UCSD-AML1 (cell line): Measurements from ENCODE around the gene CNTNAP2.

Source experiments
- DNase-seq: peaks from one replicate; lab custom pipeline; 2025; ENCODE audit not compliant: unreplicated experiment; lab: John Stamatoyannopoulos, UW

Gene CNTNAP2

DNA sequence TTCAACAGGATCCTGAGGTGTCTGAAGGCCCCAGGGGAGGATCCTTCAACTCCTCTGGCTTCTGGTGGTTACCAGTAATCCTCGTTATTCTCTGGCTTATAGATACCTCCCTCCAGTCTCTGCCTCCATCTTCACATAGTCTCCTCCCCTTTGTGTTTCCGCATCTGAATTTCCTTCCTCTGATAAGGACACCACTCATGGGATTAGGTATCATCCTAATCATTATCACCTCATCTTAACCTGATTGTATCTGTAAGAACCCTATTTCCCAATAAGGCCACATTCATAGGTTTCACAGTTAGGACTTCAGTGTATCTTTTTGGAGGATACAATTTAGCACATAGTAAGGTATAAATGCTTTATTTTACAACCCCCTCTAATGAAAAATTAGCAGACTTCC, 1189.2 kb downstream of the CNTNAP2 start:
- DNase-seq = no peak

DNA sequence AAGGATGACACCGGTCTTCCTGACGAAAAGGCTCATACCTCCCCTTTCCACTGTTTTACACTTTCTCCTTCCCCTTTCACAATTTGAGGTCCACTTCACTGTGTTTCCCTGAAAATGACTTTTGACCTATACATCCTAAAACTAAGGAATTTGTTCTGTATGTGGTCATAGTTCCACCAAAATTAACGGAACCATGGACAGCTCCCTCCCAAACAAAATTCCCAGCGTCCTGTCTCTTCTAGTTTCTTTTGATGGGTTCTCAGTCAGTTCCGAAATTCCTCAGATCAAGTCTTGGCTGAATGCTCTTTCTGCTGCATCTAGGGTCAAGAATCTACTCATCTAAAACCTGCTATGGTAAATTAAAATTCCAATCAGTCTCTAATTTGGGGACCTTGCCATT, 1191.9 kb downstream of the CNTNAP2 start:
- DNase-seq = no peak

DNA sequence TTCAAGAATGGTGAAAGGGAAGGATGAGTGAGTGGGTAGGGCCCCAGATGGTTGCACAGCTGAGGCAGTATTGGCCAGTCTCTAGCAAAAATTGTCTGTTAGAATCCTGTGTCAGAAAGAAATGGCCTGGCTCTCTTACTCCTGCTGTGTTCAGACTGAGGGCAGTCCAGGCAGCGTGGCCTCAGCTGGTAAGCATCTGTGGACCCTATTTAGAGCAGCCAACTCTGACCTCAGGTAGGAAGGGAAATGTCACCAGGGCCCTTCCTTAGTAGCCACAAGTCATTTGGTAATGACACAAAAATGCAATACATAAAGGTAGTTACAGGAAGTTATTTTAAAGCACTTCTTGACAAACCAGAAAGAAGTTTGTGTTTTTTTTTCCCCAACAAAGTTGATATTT, 1194.7 kb downstream of the CNTNAP2 start:
- DNase-seq = no peak

DNA sequence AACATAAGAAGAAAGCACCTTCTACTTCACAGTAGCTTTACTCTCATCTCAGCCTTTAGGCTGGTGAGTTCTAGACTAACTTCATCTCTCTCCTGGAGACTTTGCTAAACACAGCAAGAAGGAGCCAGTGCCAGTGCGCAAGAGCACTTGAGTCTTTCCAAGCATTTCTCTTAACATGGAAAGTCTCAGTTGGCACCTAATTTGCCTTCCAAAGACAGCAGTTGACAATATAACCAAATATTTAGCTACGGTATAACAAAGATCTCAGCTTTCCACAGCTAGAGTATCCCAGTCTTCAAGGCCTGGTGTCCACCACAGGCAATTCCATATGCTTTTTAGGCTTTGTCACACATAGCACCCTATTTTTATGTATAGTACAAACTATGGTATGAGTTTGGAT, 1204.9 kb downstream of the CNTNAP2 start:
- DNase-seq = no peak

DNA sequence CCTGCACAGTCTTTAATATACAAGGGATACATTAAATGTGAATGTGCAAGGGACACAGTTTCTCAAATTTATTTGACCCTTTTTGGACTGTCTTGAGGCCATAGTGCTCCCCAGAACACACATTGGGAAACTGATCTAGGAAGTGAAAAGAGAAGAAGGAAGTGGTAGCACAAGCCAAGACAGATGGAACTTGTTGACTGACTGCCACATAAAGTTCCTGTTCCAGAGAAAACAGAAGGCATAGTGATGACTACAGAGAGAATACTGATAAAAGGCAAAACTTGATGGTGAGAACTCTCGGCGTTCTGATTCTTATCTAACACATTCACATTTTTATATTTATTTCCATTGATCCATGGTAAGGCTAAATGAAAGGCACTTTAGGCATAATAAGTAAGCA, 1216.4 kb downstream of the CNTNAP2 start:
- no peak for DNase-seq

DNA sequence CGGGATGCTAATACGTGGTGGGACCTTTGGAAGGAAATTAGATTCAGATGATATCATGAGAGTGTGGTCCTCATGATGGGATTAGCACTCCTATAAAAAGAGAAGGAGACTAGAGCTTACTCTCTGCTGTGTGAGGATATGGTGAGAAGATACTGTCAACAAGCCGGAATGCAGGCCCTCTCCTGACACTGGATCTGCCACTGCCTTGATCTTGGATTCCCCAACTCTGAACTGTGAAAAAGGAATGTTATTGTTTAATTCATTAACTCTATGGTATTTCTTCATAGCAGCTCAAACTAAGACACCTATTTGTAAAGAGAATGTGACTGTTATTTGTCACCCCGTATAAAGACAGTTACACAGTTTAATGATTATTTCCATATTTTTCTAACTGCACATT, 1246.5 kb downstream of the CNTNAP2 start:
- no peak for DNase-seq

DNA sequence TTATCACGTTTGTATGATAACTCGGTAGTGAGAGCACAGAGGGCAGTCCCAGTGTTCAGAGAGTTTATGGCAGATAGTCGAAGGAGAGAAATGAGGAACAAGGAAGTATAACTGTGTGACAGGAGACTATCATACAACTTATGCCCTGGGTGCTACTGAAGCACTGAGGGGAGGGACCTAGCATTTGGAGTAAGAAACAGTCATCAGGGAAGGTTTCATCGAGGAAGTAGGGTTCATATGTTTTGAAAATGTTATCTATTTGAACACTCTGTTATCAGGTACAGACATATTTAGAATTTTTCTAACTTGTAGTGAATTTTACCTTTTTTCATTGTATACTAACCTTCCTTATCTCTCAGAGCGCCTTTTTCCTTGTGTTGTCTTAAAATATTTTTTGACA, 1259.6 kb downstream of the CNTNAP2 start:
- no peak for DNase-seq

DNA sequence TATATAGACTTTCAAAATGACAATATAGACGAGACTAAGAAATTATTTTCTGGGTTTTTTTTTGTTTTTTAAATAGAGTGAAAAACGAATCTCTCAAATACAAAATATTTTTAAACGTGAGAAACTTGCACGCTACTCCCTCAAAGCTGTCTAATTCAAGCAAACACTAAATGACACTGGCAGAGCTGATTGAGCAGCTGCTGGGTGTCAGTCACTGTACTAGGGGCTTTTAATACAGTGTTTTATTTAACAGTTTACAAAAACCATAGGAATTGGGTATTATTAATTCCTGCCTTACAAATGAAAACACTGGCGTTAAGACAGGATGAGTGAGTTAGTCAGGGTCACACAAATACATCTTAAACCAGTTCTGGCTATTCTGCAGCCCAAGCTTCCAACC, 1264.3 kb downstream of the CNTNAP2 start:
- DNase-seq = no peak

DNA sequence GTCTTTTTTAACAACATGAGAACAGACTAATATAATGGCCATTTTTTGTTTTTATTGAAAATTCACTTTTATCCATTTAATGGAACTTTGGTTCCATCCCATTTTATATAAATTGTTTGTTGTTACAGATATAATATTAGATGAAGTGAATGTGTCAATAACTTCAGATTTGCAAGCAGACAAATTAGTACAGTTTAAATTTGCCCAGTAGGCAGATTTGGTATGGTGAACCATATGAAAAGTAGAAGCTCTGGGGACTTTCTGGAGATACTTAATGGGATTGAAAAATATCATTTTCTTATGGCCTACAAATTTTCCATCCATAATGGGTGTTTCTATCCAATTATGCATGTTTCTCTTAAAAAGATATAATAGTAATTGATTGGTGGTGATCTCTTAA, 1277.7 kb downstream of the CNTNAP2 start:
- DNase-seq = no peak

DNA sequence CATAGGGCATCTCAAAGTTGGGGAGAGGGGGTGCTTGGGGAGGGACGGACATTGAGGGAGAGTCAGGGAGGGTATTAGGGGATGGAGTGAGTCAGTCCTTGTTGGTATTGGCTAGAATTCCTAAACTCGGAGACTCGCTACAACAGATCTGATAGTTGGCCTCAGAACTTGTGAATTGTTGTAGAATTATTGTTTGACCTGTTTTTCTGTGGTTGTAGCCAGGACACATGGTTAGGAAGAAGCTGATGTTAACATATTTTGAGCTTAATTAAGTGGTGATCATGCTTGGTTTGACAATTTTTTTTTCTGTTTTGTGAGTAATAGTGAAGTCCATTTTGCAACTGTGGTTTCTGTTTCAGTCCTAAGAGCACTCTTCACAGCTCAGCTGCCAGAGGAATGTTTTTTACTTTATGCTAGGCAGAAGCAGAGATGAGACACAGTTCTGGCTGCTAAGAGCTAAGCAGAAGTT, 1283.7 kb downstream of the CNTNAP2 start:
- DNase-seq = no peak

DNA sequence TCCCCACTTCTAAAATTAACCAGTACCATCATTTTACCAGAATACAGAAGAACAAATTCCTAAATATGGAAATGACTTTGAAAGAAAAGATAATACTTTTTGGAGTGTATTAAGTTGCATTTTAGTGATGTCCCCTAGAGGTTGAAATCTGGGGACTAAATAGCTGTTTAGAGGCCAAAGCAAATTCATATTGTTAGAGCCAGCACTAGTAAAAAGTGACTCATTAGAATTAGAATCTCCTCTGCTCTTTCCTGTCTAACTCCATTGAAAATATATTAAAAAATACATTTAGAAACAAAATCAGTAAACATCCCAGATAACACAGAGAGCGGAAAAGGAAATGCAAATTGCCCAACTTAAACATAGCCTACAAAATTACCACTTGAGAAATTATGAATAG, 1284.3 kb downstream of the CNTNAP2 start:
- no peak for DNase-seq

DNA sequence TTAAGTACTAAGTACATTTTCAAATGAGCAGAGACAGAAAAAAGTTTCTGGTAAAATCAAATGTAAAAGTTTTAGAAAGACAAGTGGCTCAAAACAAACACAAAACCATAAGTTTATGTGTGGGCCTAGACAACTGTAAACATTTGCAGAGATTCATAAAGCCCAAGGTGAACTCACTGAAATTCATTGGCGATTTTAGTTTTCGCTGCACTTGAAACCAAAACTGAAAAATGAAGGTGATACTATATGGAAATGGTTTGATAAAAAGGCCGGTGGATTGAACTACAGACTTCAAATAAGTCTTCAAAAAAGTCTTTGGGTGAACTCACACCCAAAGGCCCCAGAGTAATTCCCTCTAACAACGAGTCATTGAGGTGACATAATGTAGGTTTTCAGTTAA, 1289.0 kb downstream of the CNTNAP2 start:
- DNase-seq = no peak

DNA sequence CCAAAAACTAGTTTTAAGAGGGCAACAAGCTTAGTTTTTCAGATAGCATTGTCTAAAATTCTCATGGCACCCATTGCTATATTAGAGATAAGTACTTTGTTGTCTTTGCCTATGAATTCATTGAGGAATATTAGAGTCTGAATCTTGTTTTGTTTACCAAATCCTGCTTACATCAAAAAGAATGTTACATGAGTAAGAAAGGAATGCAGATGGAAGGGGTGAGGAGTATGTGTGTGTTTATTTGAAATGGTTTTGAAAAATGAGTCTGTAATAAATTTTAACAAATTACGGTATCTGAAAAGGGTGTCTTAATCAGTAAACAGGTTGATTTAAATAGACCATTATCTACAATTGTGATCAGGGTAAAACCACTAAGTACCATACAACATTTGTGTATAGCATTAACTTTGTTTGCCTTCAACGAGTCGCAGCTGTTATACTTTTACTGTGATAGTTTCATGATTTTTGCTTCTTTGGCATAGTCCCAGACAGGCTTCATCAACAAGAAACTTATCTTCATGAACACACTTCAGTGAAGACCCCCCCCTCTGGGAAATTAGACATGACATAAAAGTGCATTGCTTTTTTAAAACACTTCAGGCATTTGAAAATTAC, 1290.0 kb downstream of the CNTNAP2 start:
- DNase-seq = no peak

DNA sequence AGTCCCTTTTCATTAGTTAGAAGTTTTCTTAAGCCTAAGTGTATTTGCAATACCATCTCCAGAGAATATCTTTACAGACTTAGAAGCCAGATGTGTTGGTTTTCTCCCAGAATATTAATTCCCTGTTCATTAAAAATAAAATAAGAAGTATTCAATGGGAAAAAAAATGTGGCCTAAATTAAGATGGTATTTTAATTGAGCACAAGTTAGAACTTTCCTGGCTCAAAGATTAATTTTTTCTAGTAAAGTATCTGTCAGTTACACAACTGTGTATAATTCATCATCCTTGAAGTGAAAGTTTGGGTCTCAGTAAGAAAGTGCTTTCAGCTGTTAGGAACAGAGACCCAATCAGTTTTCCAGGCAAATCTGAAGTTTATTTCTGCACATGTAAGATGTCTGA, 1294.5 kb downstream of the CNTNAP2 start:
- no peak for DNase-seq

DNA sequence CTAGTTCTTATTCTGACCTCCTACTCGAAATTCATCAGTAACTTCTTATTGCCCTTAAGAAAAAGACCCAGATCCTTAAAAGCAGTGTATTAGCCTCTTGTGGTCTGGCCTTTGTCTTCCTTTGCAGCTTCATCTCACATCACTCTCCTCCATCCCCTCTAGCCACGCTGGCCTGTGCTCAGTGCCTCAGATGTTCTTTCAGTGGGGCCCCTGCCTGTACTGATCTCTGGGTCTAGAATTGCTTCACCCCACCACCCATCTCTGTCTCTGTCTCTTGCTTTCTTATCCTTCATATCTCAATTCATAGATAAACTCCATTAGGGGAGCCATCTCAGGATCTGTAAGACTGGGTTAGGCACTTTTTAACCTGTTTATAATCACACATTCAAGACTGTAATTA, 1295.5 kb downstream of the CNTNAP2 start:
- no peak for DNase-seq

DNA sequence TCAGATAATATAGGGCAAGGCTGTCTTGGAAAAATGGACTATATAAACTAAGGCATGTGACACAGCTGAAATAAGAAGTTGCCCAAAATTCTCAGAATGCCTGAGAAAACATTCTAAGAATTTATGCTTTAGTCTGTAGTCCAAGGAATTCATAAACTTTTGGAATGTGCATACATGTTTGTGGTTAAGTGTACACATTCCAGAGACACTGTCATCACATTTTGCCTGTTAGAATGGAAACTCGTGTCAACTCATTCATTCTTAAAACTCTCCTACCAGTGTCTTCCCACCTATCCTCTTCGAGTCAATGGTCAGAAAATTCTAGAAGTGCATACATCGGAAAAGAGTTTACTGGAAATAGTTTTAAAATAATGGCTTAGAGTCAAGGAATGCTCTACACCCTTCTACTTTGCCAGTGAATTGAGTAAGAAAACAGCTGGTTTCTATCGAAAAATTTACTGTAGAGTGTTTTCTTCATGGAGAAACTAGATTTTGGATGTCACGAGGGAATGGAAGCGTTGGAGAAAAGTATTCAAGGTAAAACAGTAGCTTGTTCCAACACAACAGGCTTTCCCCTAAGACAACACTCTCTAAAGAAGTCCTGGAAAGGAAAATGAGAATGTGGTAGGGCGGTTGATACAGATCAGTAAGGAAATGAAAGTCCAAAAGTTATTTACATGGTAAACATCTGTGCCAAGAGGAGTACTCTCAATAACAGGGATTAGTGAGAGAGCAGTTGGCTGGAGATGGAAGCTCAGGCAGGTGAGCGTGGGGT, 1296.4 kb downstream of the CNTNAP2 start:
- DNase-seq = no peak

DNA sequence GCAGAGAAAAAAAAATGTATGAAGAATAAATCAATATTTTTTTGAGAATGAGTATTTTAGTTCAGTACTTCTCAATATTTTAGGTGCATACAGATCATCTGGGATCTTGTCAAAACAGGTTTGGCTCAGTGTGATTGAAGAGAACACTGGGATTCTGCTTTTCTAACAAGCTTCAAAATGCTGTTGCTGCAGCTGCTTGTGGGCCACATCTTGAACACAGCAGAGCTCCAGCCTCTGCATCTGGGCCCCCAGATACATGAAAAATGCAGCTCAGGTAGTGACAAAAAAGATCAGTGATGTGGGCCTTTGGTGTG, 1296.9 kb downstream of the CNTNAP2 start:
- no peak for DNase-seq

DNA sequence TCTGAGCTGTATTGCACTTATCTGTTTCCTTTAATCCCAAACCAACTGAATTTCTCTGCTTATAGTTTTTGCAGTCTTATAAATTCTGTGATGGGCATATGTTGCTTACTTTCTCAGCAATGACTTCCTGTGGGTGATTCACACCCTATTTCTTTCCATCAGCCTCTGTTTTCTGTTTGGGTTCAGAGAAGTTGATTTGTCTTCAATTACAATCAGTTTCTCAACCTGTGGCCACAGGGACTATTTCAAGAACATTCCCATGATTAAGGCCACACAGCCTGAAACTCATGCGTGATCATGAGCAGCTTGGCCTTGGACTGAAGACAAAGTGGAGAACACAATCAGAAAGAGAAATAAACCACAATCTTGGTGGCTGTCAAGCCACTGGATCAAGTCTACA, 1299.4 kb downstream of the CNTNAP2 start:
- DNase-seq = no peak

DNA sequence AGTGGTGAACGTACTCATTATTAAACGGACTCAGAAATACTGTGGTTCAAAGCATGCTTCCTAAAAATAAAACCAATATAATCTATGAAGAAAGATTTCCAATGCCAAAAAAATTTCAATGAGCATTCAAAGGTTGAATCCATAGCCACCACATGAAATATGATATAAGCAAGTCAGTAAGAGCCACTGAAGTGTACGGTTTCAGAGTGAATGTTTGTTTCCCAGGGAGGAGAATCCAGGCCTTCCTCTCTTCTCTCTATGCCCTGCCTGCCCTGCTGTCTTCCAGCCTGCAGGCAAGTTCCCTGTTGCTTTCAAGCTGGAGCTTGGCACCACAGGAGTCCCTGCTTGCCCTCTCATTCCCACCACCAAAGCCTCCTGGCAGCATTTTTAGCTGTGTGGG, 1302.4 kb downstream of the CNTNAP2 start:
- DNase-seq = no peak

DNA sequence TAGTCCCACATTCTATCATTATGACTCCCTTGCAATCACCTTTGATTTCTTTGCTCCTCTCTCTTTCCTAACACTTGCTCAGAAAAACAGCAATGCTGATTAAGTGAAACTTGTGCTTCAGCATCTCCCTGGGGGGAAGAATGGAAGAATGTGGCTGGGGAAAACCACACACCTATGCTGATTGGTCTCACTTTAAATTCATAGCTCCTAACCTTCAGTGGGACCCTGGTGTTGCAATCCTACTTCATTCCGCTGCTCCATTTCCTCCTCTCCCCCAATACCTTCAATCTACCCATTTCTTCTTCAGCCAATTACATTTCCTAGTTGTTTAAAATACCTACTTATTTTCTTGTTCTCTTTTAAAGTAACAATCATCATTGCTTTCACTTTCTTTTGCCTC, 1307.3 kb downstream of the CNTNAP2 start:
- DNase-seq = no peak

DNA sequence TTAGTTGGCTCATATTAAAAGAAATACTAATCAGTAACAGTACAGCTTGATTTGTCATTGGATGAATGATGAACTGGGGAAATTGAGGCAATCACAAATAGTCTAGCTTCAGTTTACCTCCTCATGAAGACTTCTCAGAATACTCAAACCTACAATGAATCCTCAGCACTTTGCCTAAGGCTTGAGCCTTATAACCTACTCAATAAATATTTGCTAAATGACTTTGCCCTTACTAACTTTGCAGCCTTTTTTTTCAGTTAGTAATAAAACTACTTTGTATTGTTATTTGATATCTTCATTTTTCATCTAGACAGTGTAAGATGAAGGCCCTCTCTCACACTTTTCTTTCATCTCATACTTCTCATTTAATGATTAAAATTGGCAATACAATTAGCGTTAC, 1311.5 kb downstream of the CNTNAP2 start:
- no peak for DNase-seq

DNA sequence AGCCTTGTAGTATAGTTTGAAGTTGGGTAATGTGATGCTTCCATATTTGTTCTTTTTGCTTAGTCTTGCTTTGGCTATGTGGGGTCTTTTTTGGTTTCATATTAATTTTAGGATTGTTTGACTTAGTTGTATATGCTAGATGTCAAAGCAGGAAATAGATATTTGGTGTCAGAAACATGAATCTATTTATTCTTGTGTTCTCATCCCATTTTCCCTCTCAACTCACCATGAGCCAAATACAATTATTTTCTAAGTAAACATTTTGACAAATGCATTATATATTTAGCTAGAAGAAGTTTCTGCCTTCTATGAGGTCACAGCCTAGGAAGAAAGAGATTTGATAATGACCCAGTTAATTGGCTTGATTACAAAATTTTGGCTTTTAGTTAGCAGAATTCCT, 1313.4 kb downstream of the CNTNAP2 start:
- DNase-seq = no peak

DNA sequence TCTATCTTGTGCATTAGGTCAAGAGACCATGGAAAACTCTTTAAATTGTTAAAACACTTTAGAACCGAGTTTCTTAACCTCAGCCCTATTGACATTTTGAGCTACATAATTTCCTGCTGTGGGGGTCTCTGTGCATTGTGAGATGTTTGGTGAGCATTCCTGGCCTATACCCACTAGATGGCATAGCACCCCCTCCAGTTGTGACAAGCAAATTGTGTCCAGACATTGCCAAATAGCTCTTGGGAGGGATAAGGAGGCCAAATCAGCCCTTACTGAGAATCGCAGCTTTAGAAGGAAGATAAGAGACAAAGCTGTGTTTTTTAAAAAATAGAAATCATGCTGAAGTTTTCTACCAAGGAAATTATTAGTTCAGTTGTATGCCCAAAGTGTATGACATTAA, 1315.5 kb downstream of the CNTNAP2 start:
- DNase-seq = no peak
